ENCODE measurements around the gene GNB1.

Gene GNB1

DNA sequence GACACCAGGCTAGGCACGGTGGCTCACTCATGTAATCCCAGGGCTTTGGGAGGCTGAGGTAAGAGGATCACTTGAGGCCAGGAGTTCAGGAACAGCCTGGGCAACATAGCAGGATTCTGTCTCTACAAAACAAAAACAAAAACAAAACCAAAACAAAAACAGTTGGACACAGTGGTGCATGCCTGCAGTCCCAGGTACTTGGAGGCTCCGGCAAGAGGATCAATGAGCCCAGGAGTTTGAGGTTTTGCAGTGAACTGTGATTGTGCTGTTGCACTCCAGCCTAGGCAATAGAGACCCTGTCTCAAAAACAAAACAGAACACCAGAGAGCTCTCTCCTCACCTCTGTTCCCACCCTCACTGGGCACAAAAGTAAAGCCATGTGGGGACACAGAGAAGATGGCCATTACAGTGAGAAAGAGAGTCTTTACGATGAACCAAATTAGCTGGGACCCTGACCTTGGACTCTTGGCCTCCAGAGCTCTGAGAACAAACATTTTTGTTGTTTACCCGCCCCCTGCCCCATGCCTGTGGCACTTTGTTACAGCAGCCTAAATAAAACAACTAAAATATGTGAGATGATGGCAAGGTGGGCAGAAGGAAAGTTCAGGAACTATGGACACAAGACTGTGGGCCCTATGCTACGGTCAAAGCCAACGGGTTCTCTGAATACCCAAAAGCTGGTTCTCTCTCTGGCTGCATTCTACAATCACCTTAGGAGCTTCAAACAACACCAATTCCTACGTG is 122.5 kb downstream of the GNB1 start:
- DNase-seq (ENCODE audit: low read depth in 1 of 2, low spot score in 1 of 2), result no peak

DNA sequence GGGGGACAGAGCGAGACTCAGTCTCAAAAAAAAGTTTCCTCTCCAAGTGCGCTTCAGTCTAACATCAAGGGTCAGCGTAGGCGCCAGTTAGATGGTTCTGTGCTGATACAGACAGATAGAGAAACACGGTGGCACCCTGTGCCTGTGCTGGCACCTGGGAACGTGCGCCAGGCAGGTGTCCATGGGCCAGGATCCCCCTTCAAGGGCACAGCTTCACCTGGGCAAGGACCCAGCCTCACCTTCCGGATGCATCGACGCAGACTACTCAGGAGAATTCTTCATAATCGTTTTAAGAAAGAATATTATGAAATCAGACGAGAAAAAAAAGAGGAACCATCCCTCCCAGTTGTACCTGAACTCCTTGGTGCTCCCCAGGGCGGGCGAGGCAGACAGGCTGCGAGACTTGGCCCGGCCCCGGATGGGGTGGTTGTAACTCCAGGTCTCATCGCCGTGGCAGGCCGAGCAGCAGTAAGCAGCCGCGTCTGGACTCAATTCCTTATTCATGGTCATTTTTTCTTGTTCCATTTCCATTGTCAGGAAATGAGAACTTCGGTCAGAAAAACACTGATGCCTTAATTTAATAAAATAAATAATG is 125.9 kb downstream of the GNB1 start:
- no peak for DNase-seq (ENCODE audit: low read depth in 1 of 2, low spot score in 1 of 2)

DNA sequence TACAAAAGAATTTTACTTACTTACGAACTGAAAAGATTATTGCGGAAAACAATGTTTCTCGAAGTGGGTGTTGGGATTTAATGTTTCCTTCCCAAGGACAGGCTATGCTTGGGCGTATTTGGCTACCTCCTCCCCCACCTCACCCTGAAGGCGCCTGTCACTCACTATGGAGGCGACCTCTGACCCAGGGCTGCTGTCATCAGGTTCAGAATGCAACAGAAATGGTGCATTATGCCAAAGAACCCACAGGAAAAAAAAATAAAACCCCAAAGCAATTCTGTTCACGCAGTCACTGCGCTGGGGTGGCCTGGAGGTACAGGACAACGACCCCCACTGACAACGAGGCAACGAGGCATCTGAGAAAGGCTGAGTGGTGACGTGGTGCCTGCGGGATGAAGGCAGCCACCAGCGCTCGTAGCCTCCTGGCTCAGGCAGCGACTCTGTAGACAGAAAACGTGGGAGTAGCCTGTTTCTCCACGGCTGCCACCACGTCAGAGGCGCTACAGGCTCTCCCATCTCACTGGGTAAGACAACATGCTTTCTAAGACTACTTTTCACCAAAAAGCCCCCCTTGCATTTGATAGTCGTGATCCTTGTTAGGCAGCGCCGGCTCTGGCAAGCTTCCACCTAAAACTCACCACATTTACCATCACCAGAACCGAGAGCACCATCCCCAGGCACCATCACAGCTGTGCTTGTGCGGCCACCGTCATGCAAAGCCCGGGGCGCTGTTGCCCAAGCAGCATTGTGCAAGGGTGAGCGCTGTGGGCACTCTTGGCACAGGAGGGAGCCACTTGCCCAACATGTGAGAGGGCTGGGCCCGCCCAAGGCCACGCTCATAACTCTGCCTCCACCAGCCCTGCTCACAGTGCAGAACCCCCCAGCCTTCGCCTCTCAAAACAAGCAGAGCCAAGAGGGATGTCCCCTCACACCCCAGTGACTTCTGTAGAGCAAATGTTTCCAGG is 126.9 kb downstream of the GNB1 start:
- DNase-seq (ENCODE audit: low read depth in 1 of 2, low spot score in 1 of 2), result no peak

DNA sequence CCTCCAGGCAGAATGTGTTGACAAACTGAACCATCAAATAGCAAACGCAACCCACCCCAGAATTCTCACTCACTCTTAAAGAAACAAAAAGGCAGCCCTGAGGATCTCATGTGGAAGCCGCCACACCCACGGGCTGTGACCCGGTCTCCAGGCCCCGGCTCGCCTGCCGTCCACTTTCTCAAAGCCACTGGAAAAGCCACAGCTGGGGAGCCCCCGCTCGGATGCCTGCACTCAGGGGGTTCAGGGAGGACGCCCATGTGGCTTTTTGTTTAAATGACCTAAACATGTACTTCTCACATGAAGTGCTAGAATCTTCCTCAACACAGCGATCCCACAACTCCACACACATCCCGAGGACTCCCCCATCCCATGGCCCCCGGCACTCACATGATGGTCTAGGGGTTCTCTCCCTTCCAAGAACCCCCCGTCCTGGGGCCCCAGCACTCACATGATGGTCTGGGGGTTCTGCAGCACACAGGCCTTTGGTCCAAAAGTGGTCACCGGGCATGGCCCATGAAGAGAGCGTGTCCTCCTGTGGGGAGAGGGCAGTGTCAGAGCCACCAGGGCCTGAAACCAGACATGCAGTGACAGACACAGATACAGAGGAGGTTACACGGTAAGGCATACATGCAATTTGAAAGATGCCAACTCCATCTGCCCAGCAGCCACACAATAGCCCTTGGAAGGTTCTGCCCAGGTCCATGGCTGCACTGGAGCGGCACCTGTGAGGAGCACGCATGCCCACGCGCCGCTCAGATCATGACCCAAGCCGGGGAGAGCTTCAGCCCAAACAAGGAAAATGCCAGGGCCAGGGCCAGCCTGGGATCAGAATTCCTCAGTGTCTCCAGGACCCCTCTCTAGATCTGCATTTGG is 129.1 kb downstream of the GNB1 start:
- DNase-seq (ENCODE audit: low read depth in 1 of 2, low spot score in 1 of 2), result no peak

DNA sequence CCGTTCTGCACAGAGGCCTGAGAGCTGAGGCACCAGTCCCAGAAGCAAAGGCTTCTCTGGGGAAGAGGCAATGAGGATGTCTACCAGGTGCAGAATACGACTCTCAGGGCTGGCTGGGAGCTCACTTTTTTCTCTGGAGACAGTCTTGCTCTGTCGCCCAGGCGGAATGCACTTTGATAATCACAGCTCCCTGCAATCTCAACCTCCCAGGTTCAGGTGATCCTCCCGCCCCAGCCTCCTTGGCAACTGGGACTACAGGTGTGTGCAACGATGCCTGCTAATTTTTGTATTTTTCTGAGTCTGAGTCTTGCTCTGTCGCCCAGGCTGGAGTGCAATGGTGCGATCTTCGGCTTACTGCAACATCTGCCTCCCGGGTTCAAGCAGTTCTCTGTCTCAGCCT is 130.2 kb downstream of the GNB1 start:
- DNase-seq (ENCODE audit: low read depth in 1 of 2, low spot score in 1 of 2), result no peak

DNA sequence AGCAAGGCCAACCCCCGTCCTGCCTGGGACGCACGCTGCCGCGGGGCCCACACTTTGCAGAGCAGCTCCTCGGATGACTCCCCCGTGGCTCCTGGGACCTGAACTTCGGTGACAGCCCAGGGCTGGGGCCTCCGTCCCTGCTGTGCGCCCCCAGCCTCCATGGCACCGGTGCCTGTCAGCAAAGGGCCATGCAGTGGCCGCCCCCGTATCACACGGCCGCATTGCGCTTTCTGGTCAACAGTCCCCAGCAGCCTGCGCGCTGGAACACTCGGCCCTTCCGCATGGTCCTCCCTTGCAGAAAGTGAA is 130.6 kb downstream of the GNB1 start:
- DNase-seq (ENCODE audit: low read depth in 1 of 2, low spot score in 1 of 2), result no peak

DNA sequence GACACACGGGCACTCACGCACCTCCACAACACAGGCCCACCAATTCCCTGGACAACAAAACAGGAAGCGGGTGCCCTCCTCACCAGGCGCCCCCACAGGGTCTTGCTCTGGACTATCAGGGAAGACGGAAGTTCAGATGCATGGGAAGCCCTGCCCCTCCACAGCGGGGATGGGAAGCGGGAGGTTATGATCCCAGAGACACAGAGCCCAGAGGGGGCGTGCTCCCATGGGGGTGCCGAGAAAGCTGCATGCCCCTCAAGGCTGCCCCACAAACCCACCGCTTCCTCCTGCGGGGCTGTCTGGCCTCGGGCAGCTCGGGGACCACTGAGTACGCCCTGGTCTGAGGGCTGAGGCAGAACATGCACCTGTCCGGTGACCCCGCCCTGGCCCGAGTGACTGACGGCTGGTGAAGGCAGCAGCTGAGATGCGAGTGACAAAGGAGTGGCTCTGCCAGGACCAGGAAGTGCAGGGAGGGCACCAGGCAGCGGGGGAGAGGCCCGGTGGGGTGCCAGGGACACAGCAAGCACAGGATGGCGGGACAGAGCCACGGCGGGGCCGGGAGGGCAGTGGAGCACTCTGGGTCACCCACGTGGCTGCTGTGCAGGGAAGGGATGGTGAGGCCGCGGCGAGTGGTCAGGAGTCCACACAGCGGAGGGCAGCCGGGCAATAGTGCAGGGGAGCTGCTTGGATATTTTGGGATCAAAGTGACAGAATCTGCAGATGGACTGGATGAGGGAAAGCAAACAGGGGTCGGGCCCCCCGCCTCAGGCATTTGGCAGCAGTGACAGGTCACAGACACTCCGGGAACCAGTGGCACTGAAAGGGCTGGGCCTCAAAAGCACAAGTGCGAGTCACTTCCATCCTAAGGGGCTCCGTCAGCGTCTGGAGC is 131.2 kb downstream of the GNB1 start:
- DNase-seq (ENCODE audit: low read depth in 1 of 2, low spot score in 1 of 2), result no peak

DNA sequence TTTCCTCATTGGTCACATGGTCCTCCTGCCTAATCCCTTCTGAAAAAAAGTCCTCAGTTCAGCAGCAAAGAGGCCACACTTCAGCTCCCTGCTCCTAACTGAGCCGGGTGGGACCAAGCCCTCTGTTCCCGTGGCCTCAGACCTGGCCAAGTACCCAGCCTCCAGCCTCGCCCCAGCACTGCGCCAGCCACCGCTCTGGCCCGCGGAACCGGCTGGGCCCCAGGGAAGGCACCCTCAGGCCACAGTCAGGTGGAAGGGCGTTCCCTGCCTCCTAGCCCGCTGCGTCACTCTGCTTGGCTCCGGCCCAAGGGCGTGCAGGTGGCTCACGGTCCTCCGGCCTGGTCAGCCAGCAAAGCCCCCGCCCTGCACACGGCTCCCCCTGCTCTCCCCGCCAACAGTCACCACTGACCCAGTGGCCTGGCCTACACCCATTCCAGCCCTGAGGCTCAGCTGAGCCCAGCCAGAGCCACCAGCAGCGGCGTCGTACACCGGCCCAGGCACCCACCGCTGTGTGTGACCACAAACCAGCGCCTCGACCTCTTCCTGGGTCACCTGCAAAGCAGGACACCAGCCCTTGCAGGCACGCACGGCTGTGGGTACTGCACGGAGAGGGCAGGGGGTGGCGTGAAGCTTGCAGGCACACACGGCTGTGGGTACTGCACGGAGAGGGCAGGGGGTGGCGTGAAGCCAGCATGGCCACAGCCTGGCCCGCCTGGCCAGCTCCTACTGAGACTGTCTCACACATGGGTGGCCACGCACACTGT is 132.0 kb downstream of the GNB1 start:
- DNase-seq (ENCODE audit: low read depth in 1 of 2, low spot score in 1 of 2), result no peak

DNA sequence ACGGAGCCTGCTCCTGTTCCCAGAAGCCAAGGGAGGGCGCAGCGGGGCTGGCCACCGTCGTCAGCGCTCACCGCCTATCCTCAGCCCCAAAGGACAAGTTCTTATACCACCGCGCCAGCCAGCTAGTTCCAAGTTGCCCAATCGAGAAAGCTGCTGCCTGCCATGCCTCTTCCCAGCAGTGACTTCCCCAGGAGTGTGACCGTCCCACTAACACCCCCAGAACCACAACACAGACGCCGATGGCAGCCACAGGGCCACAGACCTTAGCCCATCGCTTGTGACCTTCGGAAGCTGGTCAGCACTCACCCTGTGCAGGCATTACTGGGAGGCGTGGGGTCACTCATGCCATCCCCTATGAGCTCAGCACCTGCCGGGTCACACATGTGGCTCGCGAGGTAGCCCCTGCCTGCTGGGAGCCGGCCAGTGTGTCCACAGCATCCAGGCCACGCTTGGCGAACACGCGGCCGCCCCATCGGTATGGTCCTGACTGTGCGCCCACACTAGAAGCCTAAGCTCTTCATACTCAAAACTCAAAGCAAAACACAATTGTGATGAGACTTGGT is 132.7 kb downstream of the GNB1 start:
- no peak for DNase-seq (ENCODE audit: low read depth in 1 of 2, low spot score in 1 of 2)

DNA sequence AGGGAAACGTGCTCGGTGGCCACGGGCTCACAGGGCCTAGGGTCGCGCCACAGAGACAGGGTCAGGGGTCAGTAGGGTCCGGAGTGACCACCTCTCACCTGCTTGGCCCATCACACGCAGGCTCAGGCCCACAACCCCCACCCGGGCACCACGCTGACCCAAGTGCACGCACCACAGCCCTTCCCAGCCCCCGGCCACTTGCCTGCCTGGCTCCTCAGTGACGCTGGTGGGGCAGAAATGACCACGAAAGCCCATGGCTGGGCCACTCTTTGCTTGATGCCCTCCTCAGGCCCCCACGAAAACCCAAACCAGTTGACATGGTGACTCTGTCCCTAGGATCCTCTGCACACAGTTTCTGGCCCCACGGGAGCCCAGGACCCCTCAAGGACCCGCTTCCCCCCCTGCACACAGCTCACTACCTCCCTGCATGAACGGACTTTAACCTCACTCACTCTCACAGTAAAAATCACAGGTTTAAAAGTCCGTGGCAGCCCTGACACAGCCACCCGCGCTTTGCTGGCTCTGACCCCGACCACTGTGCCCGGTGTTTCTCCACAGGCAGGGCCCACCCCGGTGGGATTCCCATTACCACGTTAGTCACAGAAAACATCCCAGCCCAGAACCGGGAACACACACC is 133.3 kb downstream of the GNB1 start:
- DNase-seq (ENCODE audit: low read depth in 1 of 2, low spot score in 1 of 2), result no peak

DNA sequence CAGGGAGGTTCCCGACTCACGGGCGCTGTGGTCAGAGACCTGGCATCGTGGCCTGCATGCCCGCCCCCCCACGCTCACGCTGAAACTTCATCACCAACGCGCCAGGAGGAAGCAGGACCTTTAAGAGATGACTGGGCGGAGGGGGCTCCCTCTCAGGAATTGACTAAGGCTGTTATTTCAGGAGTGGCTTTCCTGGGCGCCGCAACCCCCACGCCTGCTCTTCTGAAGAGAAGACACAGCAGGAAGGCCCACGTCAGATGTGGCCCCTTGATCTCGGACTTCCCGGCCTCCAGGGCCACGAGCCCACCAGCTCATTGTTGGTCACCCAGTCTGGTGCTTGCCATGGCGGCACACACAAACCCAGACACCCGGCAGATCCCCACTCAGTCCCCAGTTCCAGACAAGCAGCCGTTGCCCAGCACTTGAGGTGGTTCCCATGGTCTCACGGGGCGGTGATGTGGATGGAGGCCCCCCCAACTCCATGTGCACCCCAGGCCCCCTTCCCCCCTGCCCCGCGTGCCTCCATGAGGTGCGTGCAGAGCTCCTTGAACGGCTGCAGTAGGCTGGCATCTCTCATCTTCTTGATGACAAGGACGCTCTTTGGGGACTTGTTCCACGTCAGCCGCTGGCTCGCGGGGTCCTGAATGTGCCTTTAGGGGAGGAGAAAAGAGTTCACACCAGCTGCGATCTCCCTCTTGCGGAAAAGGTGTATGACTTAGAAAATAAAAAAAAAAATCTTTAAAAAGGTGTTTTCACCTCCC is 134.0 kb downstream of the GNB1 start:
- no peak for DNase-seq (ENCODE audit: low read depth in 1 of 2, low spot score in 1 of 2)

DNA sequence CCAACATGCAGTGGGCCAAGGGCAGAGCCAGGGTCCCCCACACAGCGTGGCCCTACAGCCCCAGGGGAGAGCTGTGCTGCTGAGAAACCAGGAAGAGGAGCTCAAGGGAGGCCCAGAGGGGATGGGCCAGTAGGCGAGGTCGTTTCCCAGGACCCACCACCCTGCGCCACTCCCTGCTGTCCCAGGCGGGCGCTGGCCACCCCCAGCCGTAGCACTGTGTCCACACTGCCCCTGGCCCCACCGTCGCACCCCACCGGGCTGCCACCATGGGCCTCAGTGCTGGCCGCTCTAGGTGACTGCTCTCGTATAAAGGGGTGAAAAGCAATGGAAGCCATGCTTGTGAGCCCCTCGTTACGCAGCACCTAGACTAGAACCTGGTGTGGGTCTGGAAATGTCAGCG is 135.0 kb downstream of the GNB1 start:
- no peak for DNase-seq (ENCODE audit: low read depth in 1 of 2, low spot score in 1 of 2)

DNA sequence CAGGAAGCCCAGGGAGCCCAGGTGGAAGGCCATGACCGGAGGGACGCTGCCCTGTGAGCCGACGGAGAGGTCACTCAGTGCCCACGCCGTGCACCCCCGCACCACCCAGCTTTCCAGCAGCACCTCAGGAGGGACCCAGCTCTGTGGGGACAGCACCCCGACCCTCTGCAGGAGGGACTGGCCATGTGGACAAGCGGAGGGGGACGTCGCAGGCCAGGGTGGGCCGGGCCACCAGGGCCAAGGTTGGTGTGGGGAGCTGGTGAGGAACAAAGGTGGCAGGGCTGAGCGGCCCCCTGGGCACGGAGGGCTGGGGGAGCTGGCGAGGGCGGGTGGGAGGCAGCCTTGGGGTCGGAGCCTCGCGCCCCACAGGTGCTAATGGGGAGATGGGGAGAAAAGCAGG is 135.5 kb downstream of the GNB1 start:
- DNase-seq (ENCODE audit: low read depth in 1 of 2, low spot score in 1 of 2), result no peak

DNA sequence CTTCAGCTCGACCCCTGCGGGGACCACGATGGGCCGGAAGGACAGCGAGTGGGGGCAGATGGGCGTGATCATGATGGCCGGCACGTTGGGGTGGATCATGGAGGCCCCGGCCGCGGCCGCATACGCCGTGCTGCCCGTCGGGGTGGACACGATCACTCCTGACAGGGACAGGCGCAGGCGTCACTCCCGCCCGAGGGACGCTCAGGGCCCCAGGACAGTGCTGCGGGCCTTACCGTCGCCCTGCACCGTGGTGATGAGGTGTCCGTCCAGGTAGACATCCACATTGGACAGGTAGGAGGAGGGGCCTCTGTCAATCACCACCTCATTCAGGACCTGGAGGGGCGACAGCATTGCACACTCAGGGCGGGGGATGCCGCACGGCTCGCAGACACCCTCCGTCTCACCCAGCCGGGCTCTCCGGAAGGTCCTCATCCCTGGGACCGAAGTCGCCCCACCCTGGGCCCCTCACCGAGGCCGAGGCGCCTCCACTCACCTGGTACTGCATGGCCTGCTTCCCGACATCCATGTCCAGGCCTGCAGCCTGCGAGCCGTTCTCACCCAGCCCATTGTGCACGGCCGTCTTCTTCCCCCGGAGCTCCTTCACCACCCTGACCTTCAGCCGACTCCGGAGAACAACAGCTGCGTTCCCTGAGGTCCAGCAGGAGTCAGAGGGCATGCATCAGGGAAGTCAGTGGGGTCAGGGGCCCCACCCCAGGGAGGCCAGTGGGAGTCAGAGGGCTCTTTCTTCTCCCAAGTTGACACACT is 136.7 kb downstream of the GNB1 start:
- DNase-seq (ENCODE audit: low read depth in 1 of 2, low spot score in 1 of 2), result no peak

DNA sequence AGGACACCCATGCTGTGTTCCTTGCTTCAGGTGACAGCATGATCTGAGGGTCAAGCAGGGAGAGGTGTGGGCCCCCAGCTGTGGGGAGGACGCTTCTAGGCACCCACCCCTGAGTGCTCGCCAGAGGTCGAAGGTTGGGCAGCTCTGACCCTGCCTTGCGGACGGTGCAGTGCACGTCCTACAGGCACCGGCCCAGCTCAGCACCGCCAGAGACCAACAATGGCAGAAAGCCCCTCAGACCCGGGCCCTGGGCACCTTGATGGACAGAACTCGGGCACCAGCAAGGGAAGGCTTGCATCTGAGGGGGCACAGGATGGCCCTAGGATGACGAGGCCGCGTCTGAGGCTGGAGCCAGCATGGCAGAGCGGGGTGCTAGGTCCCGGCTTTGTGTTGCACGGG is 137.3 kb downstream of the GNB1 start:
- DNase-seq (ENCODE audit: low read depth in 1 of 2, low spot score in 1 of 2), result no peak

DNA sequence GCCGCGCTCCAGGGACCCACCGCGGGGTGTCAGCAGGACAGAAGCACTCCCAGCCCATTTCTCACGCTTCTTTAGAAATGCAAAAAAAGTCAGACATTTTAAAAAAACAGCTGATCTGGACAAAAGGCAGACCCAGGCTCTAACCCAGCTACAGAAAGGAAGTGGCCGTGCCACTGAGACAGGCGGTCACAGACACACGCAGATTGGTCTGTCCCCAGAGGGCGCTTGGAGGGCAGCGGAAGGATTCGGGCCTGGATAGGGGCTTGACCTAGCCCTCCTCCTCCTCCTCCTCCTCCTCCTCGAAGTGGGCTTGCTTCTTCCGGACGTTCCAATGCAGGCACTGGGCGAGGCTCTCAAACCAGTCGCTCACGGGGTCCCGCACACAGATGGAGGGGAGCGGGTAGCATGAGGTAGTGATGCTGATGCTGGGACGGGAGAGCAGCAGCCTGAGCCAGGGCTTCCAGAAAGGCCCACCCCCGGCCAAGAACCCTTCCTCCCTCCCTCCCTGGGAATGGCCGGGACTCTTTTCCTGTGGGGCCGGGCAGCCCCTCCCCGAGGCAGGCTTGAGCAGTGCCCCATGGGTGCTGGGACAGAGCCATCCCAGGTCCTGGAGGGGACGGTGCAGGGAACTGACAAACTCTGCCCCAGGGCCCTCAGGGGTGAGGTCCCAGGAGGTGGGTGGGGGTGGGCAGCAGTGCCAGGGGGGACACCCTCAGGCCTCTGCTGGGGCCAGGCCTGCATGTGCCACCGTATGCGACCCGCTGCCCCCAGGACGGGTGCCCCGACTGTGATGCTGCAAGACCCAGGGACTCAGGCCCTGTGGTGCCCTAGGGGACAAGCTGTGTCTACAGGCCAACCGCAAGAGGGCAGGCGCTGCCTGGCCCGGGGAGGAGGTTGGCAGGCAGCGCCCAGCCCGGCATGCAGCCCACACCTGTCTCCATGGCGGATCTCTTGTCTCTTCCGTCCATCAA is 138.0 kb downstream of the GNB1 start:
- no peak for DNase-seq (ENCODE audit: low read depth in 1 of 2, low spot score in 1 of 2)

Data from stimulated activated CD4-positive, alpha-beta T cell treated with anti-CD3 and anti-CD28 coated beads, Interleukin-15, amount 100 ng/mL, for 1 hour (primary cell).